GM18870 (cell line): ENCODE results near the gene CEP192.
"Not testable (repeated sequence)": the region's sequence is repeated elsewhere in the genome, so short reads cannot be mapped to it uniquely, and the experiment has no call there.

ENCODE experiments used
- ATAC-seq: cut with Tn5 transposase; IDR thresholded peaks from one replicate; pipeline ENCODE4 v1.9.1; 2021; ENCODE audit warnings: moderate library complexity; ENCODE audit not compliant: unreplicated experiment

The CEP192 gene

DNA sequence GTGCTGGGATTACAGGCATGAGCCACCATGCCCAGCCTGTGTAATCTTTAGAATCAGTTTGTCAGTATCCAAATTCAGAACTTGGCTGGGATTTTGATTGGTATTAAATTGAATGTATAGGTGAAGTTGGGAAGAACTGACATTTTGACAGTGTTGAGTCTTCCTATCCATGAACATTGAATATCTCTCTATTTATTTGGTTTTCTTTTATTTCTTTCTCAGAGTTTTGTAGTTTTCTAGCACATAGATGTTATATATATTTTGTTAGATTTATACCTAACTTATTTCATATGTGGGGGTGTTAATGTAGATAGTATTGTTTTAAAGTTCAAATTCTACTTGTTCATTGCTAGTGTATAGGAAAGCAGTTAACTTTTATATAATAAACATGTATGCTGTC lies 31.5 kb downstream of the CEP192 start:
- no peak for ATAC-seq

DNA sequence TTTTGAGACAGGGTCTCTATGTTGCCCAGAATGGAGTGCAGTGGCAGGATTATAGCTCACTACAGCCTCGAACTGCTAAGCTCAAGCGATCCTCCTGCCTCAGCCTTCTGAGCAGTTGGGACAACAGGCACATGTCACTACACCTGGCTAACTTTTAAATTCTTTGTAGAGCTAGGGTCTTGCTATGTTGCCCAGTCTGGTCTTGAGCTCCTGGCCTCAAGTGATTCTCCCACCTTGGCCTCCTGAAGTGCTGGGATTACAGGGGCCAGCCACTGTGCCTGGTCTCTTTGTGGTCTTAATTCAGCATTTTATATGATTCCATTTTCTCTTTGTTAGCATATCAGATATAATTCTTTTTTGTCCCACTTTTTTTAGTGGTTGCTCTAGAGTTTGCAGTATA lies 34.1 kb downstream of the CEP192 start:
- no peak for ATAC-seq

DNA sequence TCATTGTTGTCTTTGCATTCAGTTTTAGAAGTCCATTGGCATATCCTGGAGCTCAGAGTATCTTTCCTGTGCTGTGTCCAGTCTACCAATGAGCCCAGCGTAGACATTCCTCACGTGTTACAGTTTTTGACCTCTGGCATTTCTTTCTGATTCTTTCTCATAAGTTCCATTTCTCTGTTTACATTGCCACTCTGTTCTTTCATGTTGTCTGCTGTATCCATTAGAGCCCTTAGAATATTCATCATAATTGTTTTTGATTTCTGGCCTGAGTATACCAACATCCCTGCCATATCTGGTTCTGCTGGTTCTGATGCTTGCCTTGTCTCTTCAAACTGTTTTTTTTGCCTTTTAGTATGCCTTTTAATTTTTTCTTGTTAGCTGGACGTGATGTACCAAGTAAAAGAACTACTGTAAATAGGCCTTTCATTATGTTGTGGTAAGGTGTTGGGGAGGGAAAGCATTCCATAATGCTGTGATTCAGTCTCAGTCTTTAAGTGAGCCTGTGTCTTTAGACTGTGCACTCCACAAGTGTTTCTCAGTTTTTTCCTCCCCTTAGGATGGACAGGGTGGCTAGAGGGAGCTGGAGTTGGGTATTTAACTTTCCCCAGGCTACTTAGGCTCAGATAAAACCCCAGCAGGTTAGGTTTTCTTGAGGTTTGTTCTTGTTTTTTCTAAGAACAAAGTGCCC lies 35.6 kb downstream of the CEP192 start:
- no peak for ATAC-seq

DNA sequence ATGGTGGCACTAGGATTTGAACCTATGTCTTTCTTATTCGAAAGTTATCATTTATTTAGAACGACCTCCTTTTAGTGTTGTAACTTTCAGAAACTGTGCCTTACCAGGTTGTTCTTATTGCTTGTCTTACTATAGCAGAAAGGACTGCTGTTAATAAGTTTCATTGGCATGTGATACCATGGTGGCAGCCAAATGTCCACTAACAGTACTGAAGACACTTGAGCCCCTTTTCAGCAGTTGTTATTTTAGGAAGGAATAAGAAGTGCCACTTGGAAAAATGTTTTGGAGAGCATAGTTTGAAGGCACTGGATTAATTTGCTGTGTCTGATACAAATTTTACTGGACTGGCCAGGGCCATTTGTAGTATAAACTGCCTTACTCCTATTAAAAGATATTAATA lies 37.7 kb downstream of the CEP192 start:
- ATAC-seq, result no peak

DNA sequence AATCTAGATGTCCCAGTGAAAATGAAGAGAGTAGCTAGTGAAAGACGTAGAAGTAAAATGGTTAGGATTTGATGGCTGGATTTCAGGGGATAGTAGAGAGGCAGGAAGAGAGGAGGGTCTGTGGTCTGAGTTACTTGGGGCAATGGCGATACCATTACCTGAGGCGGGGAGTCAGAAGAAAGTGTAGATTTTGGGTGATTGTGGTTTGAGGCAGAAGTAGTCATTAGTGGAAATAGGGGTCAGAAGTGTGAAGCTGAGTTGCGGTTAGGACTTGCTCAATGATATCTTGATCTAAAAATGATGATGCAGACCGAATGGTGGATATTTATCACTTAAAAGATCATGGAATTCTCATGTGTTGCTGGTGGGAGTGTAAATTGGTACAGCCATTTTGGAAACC lies 41.0 kb downstream of the CEP192 start:
- no peak for ATAC-seq

DNA sequence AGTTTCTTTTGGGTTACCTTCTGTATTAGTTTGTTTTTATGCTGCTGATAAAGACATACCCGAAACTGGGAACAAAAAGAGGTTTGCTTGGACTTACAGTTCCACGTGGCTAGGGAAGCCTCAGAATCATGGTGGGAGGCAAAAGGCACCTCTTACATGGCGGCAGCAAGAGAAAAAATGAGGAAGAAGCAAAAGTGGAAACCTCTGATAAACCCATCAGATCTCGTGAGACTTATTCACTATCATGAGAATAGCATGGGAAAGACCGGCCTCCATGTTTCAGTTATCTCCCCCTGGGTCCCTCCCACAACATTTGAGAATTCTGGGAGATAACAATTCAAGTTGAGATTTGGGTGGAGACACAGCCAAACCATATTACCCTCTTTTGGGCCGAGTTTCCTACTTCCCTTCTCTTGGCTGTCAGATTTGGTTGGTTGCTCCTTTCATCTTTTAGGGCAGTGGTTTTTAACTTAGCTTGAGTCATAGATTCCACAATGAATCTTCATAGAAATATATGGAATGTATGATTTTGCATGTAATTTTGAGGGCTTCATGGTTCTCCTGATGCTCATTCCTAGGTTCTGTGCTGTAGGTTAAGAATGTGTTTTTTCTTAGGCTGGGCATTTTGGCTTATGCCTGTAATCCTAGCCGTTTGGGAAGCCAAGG lies 44.2 kb downstream of the CEP192 start:
- ATAC-seq, result no peak

DNA sequence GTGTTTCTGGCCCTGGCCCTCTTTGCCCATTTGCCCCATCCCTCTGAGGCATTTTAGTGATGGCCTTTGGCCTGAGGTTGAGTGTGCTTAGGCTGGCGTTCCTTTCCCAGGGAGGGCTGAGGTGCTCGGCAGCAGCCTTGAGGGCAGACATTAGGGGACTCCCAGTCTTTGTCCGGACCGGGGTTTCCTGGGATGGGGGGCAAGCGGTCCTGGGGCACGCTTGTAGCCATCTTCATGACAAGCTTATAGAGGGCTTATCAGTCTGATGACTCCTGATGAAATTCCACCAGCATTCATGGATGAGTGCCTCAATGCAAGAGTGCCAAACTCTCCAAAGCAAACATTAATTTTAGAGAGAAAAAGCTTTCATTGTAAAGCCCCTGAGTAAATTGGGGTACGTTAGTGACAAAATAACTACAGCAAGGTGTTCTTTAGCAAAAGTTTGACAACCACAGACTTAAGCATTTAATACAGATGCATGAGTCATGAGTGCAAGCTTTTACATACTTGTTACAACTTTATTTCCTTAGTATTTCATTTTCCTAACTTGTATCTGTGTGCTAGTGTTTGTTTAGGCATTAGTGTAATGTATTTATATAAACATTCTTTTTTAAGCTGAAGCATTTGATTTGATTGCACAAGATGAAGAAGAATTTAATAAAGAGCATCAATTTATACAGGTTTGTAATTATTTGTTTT lies 45.6 kb downstream of the CEP192 start:
- ATAC-seq, result no peak

DNA sequence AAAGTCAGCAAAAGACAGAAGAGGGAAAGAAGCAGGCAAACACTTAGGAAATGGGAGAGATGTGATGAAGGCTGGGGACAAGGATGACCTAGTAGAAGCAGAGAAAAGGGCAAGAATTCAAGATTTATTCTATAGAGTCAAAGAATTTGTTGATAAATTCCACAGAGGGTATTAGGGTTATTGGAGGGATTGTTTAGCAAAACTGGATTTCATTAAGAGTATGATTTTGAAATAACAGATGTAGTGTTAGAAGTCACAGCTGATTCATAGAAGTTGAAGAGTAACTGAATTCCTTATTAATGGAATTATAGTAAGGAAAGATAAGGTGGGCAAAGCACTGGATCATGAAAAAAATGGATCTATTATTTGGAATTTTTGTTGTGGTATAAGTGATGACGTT lies 48.6 kb downstream of the CEP192 start:
- no peak for ATAC-seq

DNA sequence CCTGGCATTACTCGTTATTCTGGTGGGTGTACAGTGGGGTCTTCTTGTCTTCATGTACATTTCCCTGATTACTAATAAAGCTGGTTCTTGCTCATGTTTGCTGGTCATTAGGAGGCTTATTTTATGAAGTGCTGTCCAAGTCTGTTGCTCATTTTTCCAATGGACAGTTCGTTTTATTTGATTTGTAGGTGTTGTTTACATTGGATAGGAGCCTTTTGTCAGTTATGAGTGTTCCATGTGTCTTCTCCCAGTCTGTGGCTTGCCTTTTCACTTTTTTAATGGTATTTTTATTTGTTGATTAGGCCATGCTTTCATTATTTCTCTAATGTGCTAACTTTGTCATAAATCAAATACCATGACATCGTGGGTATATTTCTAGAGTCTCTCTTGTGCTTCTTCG lies 51.9 kb downstream of the CEP192 start:
- ATAC-seq, result no peak

DNA sequence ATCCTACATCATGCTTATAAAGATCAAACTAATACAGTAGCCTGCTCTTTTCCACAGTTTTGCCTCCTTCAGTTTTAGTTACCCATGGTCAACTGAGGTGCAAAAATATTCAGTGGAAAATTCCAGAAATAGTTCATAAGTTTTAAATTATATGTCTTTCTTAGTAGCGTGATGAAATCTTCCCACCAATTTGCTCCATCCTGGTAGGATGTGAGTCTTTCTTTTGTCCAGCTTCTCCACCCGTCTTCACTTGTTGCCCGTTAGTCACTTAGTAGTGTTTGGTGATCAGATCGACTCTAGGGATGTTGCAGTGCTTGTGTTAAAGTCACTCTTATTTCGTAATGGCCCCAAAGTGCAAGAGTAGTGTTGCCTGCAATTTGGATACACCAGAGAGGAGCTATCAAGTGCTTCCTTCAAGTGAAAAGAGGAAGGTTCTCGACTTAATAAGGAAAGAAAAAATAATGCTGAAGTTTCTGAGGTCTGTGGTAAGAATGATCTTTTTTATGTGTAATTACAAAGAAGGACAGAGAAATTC lies 57.0 kb downstream of the CEP192 start:
- ATAC-seq, result no peak

DNA sequence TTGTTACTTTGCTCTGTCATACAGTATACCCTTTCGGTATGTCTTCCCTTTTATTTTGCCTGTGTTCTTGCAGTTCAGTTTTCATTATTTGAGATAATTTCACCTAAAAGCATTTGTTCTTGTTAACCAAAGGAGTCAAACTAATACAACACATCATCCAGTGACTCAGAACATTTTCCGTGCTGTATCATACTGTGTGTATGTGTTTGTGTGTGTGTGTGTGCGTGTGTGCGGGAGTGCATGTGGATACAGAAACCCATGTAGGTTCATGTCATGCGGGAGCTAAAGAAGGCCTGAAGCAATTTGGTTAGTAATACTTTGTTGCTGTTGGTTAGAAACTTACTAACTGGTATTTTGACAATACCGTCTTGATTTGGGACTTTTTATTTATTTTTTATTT lies 60.0 kb downstream of the CEP192 start:
- no peak for ATAC-seq

DNA sequence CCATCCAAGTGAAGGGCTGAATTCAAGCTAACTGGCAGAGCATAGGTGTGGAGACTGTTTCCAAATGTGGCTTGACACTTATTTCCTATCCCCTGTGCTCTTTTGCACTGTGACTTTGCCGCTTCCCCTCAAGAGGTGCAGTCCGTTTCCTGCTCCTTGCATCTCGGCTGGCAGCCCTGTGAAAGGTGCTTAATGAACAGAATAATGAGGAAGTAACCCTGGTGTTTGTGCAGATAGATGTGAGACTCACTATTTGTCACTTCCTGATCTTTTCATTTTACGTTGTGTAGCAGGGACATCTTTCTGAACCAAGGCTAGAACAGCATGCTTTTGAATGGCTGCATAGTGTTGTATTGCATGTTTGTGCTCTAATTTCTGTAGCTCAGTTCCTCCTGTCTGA lies 60.8 kb downstream of the CEP192 start:
- no peak for ATAC-seq

DNA sequence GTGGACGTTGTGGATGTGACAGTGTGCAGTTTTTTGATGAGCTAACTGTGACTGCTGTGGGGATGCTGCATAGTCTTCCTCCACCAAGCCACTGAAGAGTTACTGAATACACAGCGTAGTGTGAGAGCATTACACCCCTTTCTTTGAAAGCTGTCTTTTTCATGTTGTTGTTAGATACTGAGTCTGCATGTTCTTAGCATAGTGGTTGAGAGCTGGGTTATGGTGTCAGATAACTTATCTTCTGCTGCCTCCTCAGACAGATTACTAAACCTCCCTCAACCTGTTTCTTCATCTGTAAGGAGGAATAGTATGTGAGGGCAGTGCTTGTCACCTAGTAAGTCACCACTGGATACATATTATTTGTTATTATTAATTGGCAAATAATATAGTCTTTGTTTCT lies 63.2 kb downstream of the CEP192 start:
- no peak for ATAC-seq

DNA sequence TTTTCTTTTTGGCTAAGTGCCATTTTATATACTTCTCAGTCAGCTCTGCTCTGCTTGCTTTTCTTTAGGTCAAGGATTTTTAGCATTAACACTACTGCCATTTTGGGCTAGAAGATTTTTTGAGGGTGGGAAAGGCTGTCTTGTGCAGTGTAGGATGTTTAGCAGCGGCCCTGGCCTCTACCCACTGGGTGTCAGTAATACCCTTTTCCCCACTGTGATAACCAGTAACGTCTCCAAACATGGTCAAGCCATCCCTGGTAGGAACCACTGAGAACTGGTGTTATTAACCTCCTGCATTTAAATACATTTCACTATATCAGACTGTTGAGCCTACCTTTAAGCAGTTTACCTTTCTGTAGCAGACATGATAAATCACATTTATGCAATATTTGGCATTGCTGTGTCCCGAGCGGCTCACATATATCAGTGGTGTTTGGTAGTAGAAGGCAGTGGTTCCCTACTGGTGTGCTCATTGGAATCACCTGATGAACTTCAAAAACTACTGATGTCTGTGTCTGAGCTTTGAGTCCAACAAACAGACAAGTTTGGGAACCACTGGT lies 70.5 kb downstream of the CEP192 start:
- no peak for ATAC-seq

DNA sequence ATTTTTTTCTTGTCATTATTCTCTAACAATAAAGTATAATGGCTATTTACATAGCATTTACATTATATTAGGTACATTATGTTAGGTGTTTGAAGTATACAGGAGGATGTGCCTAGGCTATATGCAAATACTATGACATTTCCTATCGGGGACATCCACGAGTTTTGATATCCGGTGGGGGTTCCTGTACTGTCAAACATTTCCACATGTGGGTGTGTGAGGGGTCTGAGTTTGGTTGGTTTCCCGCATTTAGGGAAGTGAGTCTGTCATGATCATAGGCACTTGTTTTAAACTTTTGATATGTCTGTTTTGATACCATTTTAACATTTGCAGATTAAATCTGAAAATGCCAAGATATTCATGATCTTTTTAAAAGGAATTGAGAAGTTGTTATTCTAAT lies 76.0 kb downstream of the CEP192 start:
- no peak for ATAC-seq

DNA sequence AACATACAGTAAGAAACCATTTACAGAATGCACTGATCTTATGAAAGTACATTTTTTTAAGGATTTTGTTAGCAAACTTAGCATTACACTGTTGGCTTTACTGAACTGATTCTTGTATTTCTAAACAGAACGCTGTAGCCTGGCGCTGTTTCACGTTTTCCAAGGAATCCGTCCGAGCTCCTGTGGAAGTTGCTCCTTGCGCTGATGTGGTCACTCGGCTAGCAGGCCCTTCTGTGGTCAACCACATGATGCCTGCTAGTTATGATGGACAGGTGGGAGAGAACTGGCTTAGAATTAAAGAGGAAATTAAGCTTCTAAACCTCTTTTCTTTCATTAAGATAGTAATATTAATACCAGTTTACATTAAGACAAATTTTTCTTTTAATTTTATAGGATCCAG lies 76.8 kb downstream of the CEP192 start:
- no peak for ATAC-seq

DNA sequence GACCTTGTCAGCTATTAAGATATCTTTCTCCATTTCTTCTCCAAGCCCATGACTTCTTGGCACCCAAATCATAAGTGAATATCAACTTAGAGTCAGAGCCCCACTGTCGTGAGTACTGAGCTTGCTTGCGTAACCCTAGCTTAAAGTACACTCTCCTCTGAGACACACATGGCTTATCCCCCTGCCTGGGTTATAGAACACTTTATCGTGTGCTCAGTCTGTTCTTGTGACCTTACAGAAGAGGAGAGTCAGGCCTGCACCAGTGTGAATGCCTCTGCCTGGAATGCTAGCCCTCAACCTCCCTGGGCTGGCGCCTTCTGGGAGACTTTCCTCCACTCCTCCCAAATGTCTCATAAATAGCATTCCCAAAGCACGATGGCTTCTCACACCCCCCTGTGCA lies 79.3 kb downstream of the CEP192 start:
- ATAC-seq, result no peak

DNA sequence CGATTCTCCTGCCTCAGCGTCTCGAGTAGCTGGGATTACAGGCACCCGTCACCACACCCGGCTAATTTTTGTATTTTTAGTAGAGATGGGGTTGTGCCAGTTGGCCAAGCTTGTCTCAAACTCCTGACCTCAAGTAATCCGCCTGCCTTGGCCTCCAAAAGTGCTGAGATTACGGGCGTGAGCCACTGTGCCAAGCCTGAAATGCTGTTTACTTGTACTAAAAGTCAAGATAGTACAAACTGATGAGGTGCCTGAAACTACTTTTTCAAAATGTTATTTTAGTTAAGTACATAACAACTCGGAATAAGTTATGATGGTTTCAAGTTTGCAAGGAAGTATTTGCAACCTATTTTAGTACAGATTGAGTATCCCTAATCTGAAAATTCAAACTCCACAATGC lies 85.7 kb downstream of the CEP192 start:
- no peak for ATAC-seq

DNA sequence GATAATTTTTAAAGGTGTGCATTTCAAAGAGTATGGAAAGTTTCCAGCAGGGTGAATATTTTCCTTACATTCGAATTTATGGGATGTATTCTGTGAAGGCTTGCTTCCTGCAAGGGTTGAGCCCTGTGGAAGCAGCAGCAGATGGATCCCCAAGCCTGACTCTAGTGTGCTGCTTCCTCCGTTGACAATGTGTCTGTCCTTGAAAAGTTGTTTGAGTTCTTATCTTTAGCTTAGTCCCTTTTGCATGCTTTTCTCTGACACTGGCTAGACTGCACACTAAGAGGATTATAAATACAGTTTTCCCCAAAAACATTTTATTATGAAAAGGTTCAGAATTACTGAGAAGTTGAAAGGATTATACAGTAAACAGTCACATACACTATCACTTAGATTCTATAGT lies 86.3 kb downstream of the CEP192 start:
- ATAC-seq, result no peak

DNA sequence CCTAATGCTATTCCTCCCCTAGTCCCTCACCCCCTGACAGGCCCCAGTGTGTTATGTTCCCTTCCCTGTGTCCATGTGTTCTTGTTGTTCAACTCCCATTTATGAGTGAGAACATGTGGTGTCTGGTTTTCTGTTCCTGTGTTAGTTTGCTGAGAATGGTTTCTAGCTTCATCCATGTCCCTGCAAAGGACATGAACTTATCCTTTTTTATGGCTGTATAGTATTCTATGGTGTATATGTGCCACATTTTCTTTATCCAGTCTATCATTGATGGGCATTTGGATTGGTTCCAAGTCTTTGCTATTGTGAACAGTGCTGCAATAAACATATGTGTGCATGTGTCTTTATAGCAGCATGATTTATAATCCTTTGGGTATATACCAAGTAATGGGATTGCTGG lies 86.9 kb downstream of the CEP192 start:
- ATAC-seq, result not testable (repeated sequence)

DNA sequence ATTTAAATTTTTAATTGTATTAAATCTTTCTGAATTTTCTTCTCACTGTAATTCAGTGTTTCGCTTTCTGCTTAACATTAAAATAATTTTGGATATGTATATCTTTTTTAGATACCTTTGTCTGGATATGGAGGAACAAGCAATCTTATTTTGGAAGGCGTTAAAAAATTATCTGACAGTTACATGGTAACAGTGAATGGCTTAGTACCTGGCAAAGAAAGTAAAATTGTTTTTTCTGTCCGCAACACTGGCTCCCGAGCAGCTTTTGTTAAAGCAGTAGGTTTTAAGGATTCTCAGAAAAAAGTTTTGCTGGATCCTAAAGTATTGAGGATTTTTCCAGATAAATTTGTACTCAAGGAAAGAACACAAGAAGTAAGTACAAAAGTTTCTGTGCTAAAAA lies 95.7 kb downstream of the CEP192 start:
- no peak for ATAC-seq

DNA sequence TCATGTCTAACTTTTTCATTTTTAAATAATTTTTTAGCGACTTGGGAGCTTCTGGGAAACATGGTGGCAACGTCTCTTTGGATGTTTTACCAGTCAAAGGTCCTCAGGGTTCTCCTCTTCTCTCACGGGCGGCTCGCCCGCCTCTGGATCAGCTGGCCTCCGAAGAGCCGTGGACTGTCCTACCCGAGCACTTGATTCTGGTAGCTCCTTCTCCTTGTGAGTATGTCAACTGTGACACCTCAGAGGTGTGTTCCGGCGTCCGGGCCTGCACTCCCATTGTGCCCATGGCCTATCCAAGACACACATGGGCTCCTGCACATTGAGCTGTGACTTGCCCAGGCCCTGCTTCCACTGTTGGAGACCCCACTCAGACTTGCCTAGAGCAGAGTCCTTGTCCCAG lies 104.3 kb downstream of the CEP192 start:
- ATAC-seq, result no peak
